HL-60 (cell line): Measurements from ENCODE around the gene NGFR.
"Not testable (repeated sequence)": the region's sequence is repeated elsewhere in the genome, so short reads cannot be mapped to it uniquely, and the experiment has no call there.

Experiments
- DNase-seq, 2 experiments: peaks; one replicate each; pipeline ENCODE4 v3.0.0-alpha.2; 2010 to 2020; ENCODE audit warnings: low read depth in 1 of 2, low spot score in 1 of 2
- H3K27ac ChIP-seq: fragments of 250-450 bp; sonication (Bioruptor Pico); replicated peaks from 2 replicates; pipeline ENCODE4 v1.5.1; 2020; ENCODE audit warnings: mild to moderate bottlenecking, moderate library complexity
- H3K27me3 ChIP-seq: fragments of 250-450 bp; sonication (Bioruptor Pico); 2 replicates; pipeline ENCODE4 v1.5.1; 2021; ENCODE audit warnings: mild to moderate bottlenecking, moderate library complexity; ENCODE audit not compliant: insufficient read depth, poor library complexity, severe bottlenecking
- H3K4me3 ChIP-seq: replicated peaks from 2 replicates; pipeline ENCODE4 v1.5.1; 2011; ENCODE audit warnings: mild to moderate bottlenecking, control low read depth, low read length; ENCODE audit not compliant: insufficient read depth
- GABPA ChIP-seq: IDR thresholded peaks from 2 replicates; pipeline ENCODE4 v1.6.1; 2012; ENCODE audit warnings: low read depth
- POLR2AphosphoS5 ChIP-seq: IDR thresholded peaks from 2 replicates; pipeline ENCODE4 v1.6.1; 2012; ENCODE audit warnings: low read depth
- REST ChIP-seq: IDR thresholded peaks from 2 replicates; pipeline ENCODE4 v1.6.1; 2012; ENCODE audit warnings: low read depth; ENCODE audit not compliant: insufficient replicate concordance
- SPI1 ChIP-seq: IDR thresholded peaks from 2 replicates; pipeline ENCODE4 v1.6.1; 2012; ENCODE audit warnings: low read depth, mild to moderate bottlenecking, borderline replicate concordance
- TF ChIP-seq, protein P1 (sequence below): IDR thresholded peaks from one replicate; pipeline ENCODE4 v1.5.1; 2011; ENCODE audit warnings: low read length, control low read depth, inconsistent platforms; ENCODE audit not compliant: insufficient read depth

The NGFR gene

GRCh38 chr17:49502254-49502653, 7.2 kb downstream of the NGFR start:
- Histone ChIP-seq H3K27me3 (peaks cover 42% of the 10 kb centered on the region), H3K4me3 (no peak overlapping the region), H3K27ac (no peak overlapping the region)
- no peak for DNase-seq
- TF ChIP-seq SPI1 (no peak), REST (no peak), GABPA (no peak), POLR2AphosphoS5 (no peak)
- TF ChIP-seq, protein P1, sequence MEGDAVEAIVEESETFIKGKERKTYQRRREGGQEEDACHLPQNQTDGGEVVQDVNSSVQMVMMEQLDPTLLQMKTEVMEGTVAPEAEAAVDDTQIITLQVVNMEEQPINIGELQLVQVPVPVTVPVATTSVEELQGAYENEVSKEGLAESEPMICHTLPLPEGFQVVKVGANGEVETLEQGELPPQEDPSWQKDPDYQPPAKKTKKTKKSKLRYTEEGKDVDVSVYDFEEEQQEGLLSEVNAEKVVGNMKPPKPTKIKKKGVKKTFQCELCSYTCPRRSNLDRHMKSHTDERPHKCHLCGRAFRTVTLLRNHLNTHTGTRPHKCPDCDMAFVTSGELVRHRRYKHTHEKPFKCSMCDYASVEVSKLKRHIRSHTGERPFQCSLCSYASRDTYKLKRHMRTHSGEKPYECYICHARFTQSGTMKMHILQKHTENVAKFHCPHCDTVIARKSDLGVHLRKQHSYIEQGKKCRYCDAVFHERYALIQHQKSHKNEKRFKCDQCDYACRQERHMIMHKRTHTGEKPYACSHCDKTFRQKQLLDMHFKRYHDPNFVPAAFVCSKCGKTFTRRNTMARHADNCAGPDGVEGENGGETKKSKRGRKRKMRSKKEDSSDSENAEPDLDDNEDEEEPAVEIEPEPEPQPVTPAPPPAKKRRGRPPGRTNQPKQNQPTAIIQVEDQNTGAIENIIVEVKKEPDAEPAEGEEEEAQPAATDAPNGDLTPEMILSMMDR, result no peak

DNA sequence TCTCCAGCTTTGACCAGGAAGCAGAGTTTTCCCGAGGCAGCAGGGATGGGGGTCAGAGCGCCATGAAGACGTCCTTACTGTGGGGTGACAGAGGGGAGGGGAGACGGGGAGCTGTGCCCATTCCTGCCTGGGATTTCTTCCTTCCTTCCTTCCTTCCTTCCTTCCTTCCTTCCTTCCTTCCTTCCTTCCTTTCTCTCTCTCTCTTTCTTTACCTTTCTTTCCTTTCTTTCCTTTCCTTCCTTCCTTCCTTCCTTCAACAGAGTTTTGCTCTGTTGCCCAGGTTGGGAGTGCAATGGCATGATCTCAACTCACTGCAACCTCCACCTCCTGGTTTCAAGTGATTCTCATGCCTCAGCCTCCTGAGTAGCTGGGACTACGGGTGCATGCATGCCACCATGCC, 7.6 kb downstream of the NGFR start:
- DNase-seq, H3K4me3 ChIP-seq, H3K27ac ChIP-seq: not testable (repeated sequence)
- peaks cover 38% of the 10 kb centered on the region for H3K27me3 ChIP-seq

DNA sequence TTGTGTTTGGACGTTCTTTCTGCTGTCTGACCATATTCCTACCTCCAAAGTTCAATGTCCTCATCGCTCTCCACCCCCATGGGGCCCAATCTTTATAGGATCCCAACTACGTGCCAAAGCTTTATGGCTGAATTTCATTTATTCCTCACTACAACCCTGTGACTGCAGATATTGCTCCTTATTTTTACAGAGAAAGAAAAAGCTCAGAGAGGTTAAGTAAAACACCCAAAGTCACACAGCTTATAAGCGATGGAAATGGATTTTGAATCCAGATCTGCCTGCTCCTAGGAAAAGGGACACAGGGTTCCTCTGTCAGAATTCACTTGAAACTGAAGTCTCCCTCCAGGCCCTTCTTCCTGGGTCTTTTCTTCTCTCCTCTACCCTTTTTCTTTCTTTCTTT, 9.3 kb downstream of the NGFR start:
- Histone ChIP-seq H3K4me3 (no peak overlapping the region), H3K27me3 (peaks cover 32% of the 10 kb centered on the region), H3K27ac (no peak overlapping the region)
- no peak for DNase-seq
- TF ChIP-seq SPI1 (no peak), POLR2AphosphoS5 (no peak), GABPA (no peak), REST (no peak)
- TF ChIP-seq, protein P1, result no peak

DNA sequence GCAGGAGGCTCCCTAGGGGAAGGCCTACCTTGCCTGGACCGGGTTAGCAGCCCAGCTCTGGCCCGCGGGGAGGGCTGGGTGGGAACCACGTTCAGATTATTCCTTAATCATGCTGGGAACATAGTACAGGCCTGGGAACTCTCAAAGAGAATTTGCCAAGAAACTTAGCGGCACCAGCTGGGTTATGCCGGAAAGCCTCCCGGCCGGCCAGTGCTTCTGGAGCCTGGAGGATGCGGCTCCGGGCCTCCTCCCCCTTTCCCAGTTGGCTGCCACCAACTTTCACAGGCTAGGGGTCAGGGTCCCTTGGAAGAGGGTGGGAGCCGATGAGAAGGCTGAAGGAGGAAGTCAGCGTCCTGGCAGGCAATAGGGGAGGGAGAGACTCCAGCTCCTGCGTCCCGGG, 10.8 kb downstream of the NGFR start:
- H3K27me3 ChIP-seq, result peaks cover 28% of the 10 kb centered on the region
- no peak overlapping the region for H3K27ac ChIP-seq
- H3K4me3 ChIP-seq, result no peak overlapping the region
- no peak for DNase-seq
- TF ChIP-seq, protein P1, result no peak
- TF ChIP-seq POLR2AphosphoS5, result no peak
- no peak for TF ChIP-seq GABPA
- no peak for TF ChIP-seq REST
- TF ChIP-seq SPI1, result no peak
